NCI-H1694 (cell line): Measurements from ENCODE around the gene NDRG2.

Source experiments
- DNase-seq: peaks from one replicate; lab custom pipeline; 2025; lab: John Stamatoyannopoulos, UW

The NDRG2 gene

DNA sequence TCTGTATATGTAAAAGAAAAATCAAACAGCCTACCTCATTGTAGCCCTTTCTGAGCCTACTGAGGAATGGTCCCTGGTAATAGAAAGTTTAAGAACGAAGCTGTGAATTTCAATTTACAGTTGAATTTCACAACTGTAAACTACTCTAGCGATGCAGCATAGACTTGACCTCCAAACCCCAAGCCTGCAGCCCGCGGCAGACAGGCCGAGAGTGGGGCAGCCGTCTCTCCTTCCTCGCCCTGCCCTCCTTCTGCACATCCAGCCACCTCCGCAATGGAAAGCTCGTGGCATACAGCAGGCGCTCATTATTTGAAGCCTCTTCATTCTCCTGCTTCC is 54.2 kb downstream of the NDRG2 start:
- no peak for DNase-seq

DNA sequence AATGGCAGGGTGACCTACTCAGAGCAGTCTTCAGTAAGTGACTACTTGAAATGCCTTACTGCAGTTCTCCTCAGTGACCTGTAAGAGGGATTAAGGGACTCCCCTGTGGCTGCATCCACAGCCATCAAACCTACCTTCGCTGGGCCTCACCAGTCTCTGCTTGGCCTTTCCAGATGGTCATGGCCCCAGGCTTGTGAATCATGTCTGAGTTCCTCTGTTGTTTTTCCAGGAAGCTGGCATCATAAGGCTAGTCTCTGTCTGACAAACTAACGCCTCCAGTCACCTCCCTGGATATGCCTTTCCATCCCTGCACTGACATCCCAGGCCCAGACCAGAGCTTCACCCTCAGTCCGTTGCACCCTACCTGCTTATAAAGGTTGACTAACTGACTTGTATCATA is 55.5 kb downstream of the NDRG2 start:
- DNase-seq, result no peak
